GM21529 (cell line): ENCODE measurements around the gene ACTL7B.
A peak's percentile ranks its signal among the peaks of the same experiment; 100 is the strongest.
"Not testable (repeated sequence)": the region's sequence is repeated elsewhere in the genome, so short reads cannot be mapped to it uniquely, and the experiment has no call there.

Source experiments
- ATAC-seq: cut with Tn5 transposase; IDR thresholded peaks from one replicate; pipeline ENCODE4 v1.9.1; 2021; ENCODE audit not compliant: unreplicated experiment

The ACTL7B gene

DNA sequence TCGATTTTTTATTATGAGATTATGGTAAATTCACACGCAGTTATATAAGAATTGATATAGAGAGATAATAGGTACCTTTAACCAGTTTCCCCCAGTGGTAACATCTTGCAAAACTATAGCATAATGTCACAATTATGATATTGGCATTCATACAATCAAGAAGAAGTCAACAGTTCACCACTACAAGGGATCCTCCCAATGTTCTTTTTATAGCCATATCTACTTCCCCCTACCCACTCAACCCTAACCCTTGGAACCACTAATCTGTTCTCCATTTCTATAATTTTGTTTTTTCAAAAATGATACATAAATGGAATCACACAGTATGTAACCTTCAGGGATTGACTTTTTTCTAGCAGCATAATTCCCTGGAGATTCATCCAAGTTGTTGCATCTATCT, 9.8 kb downstream of the ACTL7B start:
- no peak for ATAC-seq

DNA sequence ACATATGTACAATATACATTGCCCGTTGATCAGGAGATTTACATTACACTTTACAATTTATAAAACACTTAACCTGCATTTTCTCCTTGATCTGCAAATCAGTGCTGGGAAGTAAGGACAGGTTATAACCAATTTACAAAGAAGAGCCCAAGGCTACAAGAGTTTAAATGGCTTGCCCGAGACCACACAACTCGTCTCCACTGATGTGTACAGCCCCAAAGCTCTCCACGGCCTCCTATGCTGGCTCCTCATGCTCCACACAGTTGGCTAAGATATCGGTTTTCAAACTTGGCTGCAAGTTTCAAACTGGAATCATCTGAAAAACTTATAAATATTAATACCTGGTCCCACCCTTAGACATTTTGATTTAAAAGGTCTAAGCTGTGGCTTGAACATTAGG, 10.3 kb downstream of the ACTL7B start:
- ATAC-seq: no peak

DNA sequence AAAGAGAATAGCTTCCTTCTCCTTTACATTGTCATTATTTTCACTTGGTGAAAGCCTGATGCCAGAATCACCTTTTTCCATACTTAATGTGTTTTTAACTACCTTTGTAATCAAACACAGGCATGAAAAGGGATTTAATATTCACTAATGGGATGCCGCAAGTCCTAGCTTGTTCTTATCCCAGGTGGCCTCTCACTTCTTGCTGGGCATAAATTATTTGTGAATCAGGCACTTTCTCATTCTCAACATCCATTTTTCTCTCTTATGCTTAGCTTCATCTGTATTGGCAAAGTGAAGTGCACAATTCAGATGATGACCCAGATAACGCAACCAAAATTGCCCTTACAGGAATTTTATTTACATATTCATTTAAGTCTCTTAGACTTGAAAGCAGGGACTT, 10.9 kb downstream of the ACTL7B start:
- ATAC-seq: no peak

- ATAC-seq: no peak
Observed at GRCh38 chr9:108844391-108844790, 11.4 kb downstream of the ACTL7B start.

- no peak for ATAC-seq
Observed at GRCh38 chr9:108842610-108843295, 13.0 kb downstream of the ACTL7B start.

DNA sequence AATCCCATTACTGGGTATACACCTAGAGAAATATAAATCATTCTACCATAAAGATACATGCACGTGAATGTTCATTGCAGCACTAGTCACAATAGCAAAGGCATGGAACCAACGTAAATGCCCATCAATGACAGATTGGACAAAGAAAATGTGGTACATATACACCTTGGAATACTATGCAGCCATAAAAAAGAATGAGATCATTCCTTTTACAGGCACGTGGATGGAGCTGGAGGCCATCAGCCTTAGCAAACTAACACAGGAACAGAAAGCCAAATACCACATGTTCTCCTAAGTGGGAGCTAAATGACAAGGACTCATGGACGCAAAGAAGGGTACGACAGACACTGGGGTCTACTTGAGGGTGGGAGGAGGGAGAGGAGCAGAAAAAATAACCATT, 16.2 kb downstream of the ACTL7B start:
- ATAC-seq: not testable (repeated sequence)

GRCh38 chr9:108838017-108838416, 17.8 kb downstream of the ACTL7B start:
- ATAC-seq: no peak

GRCh38 chr9:108837530-108837929, 18.3 kb downstream of the ACTL7B start:
- no peak for ATAC-seq

DNA sequence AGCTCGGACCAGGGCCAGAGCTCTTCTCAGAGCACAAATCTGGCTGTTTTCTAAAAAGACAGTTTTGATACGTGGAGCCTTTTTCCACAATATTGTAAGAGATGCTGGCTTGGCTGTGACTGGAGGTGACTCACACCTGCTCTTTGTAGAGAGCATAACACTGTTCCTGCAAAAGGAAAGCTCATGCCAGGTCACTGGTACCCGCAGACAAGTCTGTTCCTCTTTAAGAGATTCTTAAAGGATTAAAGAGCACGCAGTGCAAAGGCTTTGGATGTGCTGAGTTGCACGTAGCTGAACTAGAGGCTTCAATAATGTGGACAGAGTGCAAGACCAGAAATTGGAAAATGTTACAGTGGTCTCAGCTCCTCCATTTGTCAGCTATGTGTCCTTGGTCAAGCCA, 19.0 kb downstream of the ACTL7B start:
- ATAC-seq: no peak

DNA sequence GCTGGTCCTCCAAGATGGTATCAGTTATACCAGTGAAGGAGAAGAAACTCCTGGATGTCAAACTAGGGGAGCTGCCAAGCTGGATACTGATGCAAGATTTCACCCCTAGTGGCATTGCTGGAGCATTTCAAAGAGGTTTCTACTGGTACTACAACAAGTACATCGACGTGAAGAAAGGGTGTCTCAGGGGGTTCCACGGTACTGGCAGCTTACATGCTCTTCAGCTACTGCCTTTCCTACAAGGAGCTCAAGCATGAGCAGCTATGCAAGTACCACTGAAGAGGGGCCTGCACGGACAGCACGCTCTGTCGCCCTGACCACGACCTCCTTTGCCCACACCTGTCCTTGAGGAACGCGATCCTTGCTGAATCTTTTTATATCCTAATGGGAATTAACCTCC, 19.5 kb downstream of the ACTL7B start:
- ATAC-seq: no peak

DNA sequence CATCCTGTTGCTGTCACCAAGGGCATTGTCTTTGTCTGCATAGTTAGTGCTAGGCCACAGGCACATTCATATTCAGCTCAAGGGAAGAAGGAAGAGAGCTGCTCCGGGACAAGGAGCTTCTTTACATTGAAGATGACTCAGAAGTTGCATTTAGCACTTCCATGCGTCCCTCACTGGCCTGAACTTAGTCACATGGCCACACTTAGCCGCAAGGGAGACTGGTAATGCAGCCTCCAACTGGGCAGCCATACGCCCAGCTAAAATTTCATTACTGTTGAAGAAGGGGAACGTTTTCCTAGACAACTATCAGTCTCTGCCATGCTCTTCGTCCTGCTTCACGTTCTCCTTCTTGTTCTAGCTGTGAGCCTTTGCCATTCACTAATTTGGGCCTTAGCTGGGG, 20.0 kb downstream of the ACTL7B start:
- ATAC-seq: no peak

GRCh38 chr9:108834959-108835665, 20.7 kb downstream of the ACTL7B start:
- ATAC-seq: no peak

DNA sequence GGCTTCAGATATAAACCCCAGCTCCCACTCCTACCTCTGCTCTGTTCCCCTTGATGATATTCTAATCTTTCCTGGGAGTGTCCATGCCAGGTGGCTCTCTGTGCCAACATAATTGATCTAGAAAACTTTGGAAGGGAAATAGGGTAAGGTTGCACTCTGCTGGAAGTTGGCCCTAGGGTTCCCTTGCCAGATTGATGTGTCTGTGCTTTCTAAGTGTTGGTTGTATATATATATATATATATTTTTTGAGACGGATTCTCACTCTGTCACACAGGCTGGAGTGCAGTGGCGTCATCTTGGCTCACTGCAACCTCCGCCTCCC, 23.6 kb downstream of the ACTL7B start:
- no peak for ATAC-seq

- ATAC-seq: no peak
Observed at GRCh38 chr9:108831496-108832178, 24.1 kb downstream of the ACTL7B start.

DNA sequence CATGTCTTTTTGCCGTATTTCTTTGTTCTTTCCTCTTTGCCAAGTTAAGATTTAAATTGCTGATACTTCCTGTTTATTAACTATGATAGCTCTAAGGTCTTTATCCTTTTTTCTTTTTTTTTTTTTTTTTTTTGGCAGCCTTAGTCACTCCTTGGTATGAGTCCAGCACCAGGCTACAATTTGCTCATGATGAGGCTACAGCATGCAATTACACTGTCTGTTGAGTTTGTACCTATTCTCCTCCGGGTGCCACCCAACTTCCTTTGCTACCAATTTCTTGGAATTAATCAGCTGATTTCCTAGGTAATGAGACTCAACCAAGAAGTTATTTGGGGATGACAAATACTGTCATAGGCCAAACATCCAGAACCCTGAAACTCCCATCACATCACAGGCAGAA, 25.5 kb downstream of the ACTL7B start:
- no peak for ATAC-seq

- ATAC-seq: no peak
Observed at GRCh38 chr9:108823829-108824228, 32.0 kb downstream of the ACTL7B start.

GRCh38 chr9:108816037-108816436, 39.7 kb downstream of the ACTL7B start:
- ATAC-seq: peak; percentile 67

- no peak for ATAC-seq
Observed at GRCh38 chr9:108815156-108815555, 40.6 kb downstream of the ACTL7B start.

DNA sequence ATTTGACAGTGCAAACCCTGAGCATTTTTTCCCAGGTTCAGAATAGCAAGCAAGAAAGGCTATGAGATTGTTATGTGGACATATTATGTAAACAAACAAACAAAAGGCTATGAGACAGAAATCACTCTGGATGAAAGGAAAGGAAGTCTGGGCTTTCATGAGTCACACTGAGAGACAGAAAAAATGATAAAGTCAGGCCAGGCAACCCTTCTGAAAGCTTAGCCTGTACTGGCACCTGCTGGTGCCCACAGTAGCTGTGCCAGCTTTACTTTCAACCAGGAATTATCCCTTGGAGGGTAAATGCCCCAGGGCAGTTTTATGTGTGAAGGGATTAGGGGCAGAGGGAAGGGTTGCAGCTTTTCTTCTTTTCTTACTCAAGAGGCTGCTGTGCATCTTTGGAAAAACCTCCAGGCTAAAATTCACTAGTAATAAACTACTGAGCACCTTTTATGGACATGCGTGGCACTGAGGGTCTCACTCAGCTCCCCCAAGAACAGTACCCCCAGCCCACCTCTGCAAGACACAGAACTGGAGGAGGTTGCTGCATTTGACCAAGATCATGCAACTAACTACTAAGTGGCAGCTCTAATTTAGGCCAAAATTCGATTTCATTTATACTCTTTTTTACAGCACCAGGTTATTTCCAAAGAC, 41.7 kb downstream of the ACTL7B start:
- ATAC-seq: no peak

- ATAC-seq: no peak
Observed at GRCh38 chr9:108812396-108813025, 43.3 kb downstream of the ACTL7B start.

DNA sequence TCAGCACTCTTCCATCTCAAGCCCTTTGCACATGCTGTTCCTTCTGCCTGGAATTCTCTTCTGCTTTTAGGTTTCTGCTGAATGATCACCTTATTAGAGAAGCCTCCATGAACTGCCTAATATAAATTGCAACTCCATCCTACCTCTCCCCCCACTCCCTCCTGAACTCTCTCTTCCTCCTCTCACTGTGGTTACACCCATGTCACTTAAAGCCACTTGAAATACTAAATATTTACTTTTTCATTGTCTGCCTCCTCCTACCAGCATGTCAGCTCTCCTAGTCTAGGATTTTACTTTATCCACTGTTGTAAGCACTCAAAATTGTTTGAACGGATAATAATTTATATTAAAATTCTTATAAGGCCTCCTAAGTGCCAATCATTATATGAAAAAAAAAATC, 43.8 kb downstream of the ACTL7B start:
- no peak for ATAC-seq
